GM23338 (cell line): Measurements from ENCODE around the gene CSF1R.

ENCODE experiments used
- CREB1 ChIP-seq: fragments of 250-450 bp; sonication (Bioruptor Pico); IDR thresholded peaks from 2 replicates; pipeline ENCODE4 v1.5.0; 2020; ENCODE audit warnings: low read depth, mild to moderate bottlenecking, moderate library complexity
- CTCF ChIP-seq, 2 experiments: fragments of 200-600 bp in 1 of 2; sonication (generic) in 1 of 2; conservative IDR thresholded peaks; 2 replicates each; pipeline versions ENCODE4 v1.5.1 to v1.6.1; 2016 to 2017; ENCODE audit warnings: antibody characterized with exemption in 2 of 2, low read depth in 2 of 2, mild to moderate bottlenecking in 2 of 2, moderate library complexity in 1 of 2
- EZH2 ChIP-seq: fragments of 200-600 bp; sonication (generic); IDR thresholded peaks from one replicate; pipeline ENCODE4 v1.8.0; 2017; ENCODE audit warnings: antibody characterized with exemption, mild to moderate bottlenecking, low read depth; ENCODE audit not compliant: unreplicated experiment
- EZH2phosphoT487 ChIP-seq: fragments of 200-600 bp; sonication (generic); IDR thresholded peaks from one replicate; pipeline ENCODE4 v1.8.1; 2018; ENCODE audit warnings: antibody characterized with exemption; ENCODE audit not compliant: unreplicated experiment
- POLR2AphosphoS5 ChIP-seq: IDR thresholded peaks from 2 replicates; pipeline ENCODE4 v1.6.1; 2016; ENCODE audit warnings: antibody characterized with exemption, low read depth
- REST ChIP-seq: IDR thresholded peaks from one replicate; pipeline ENCODE4 v1.6.1; 2018; ENCODE audit warnings: antibody characterized with exemption; ENCODE audit not compliant: unreplicated experiment

GRCh38 chr5:150135557-150136304 lies 49.4 kb upstream of the CSF1R start:
- TF ChIP-seq EZH2: no peak
- no peak for TF ChIP-seq CTCF (conservative IDR thresholded peaks at IDR 0.05; ENCODE audit: low read depth in 2 of 2)
- no peak for TF ChIP-seq POLR2AphosphoS5
- no peak for TF ChIP-seq EZH2phosphoT487
- TF ChIP-seq REST: no peak
- TF ChIP-seq CREB1 (CRISPR knock-in tag): no peak
